ENCODE results near the gene LMAN1L. TPM values are rescaled to one million over a fixed set of nuclear protein-coding genes. Genes with fewer than 3 reads are reported as not detected.

Gene LMAN1L
- polyA plus RNA-seq, 1 donor (not counting 4 experiments of a cell fraction or from before 2014, with no cell fraction given), result not detected

DNA sequence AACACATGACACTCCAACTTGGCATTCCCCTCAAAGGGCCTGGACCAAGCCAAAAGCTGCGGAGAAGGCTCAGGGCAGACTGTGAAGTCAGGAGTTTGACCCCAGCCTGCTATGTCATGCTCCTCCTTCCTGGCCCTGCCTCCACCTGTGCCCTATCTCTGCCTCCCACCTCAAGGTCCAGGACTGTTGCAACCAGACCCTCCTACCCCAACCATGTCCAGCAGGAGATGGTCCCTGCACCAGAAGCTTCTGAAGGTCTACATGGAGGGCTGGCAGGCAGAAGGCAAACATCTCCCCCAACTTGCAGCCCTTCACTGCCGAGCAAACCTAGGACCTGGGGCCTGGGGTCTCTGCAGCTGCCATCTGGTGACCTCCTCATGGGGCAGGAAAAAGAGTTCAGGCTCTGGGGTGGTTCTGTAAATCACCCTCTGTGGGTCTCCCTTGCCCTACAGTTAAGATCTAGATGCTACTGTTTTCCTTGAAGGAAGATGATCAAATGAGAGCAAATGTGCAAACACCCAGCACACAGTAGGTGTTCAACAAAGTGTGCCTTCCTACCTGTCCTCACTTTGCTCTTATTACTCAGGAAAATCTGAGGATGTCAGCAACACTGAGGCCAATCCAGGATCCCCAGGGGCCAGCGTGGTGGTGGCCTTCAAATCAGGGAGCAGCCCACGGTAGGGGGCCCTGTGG is 42.3 kb upstream of the LMAN1L start:
- no peaks in the 10 kb centered on the region for H4K20me1 ChIP-seq (ENCODE audit: control insufficient read depth, extremely low read depth, insufficient read depth, low read length)
- dilution Hi-C loops (cut with MboI; ENCODE audit: extremely low pct_ligation_motif_present, low sequenced_read_pairs), result loop anchor here (10.0 kb wide), 1 partner anchor 126 kb away; no protein-coding TSS in a partner anchor
- H3K27ac ChIP-seq (ENCODE audit: control insufficient read depth, insufficient read depth, low read length), result no peak overlapping the region
- H3K36me3 ChIP-seq (ENCODE audit: control insufficient read depth in 2 of 2, extremely low read depth in 1 of 2, insufficient read depth in 2 of 2, low read length in 2 of 2), result no peaks in the 10 kb centered on the region
- peaks cover 7% of the 10 kb centered on the region for H3K4me1 ChIP-seq (ENCODE audit: control insufficient read depth, extremely low read depth, insufficient read depth, low read length)
- no peak overlapping the region for H3K9ac ChIP-seq (ENCODE audit: control insufficient read depth, extremely low read depth, insufficient read depth, low read length)
- H3K27me3 ChIP-seq (ENCODE audit: control insufficient read depth, extremely low read depth, insufficient read depth, low read length), result peaks cover 14% of the 10 kb centered on the region
- no peaks in the 10 kb centered on the region for H3K9me1 ChIP-seq (ENCODE audit: control insufficient read depth, extremely low read depth, insufficient read depth, low read length)
- TF ChIP-seq EZH2 (IDR thresholded peaks at IDR 0.05; ENCODE audit: low read length), result no peak
- TF ChIP-seq, protein P1, sequence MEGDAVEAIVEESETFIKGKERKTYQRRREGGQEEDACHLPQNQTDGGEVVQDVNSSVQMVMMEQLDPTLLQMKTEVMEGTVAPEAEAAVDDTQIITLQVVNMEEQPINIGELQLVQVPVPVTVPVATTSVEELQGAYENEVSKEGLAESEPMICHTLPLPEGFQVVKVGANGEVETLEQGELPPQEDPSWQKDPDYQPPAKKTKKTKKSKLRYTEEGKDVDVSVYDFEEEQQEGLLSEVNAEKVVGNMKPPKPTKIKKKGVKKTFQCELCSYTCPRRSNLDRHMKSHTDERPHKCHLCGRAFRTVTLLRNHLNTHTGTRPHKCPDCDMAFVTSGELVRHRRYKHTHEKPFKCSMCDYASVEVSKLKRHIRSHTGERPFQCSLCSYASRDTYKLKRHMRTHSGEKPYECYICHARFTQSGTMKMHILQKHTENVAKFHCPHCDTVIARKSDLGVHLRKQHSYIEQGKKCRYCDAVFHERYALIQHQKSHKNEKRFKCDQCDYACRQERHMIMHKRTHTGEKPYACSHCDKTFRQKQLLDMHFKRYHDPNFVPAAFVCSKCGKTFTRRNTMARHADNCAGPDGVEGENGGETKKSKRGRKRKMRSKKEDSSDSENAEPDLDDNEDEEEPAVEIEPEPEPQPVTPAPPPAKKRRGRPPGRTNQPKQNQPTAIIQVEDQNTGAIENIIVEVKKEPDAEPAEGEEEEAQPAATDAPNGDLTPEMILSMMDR (optimal IDR thresholded peaks at IDR 0.05 in 1 of 3, IDR thresholded peaks at IDR 0.05 in 1 of 3, conservative IDR thresholded peaks at IDR 0.05 in 1 of 3; ENCODE audit: extremely low read depth in 1 of 3, insufficient read depth in 2 of 3, low read length in 3 of 3), result no peak
- no peak overlapping the region for H2AFZ ChIP-seq (ENCODE audit: control insufficient read depth, low read length)
- H3K4me3 ChIP-seq (ENCODE audit: control insufficient read depth in 2 of 3, extremely low read depth in 1 of 3, insufficient read depth in 2 of 3, low read depth in 1 of 3, low read length in 3 of 3), result no peak overlapping the region
- DNase-seq (ENCODE audit: low read depth, low spot score), result no peak
- no peaks in the 10 kb centered on the region for H3K79me2 ChIP-seq (ENCODE audit: control insufficient read depth, insufficient read depth, low read length)
- H3K9me3 ChIP-seq (ENCODE audit: control insufficient read depth, low read depth, low read length), result no peaks in the 10 kb centered on the region
- FAIRE-seq, result no peak
- H3K4me2 ChIP-seq (ENCODE audit: control insufficient read depth, extremely low read depth, insufficient read depth, low read depth, low read length), result no peak overlapping the region

DNA sequence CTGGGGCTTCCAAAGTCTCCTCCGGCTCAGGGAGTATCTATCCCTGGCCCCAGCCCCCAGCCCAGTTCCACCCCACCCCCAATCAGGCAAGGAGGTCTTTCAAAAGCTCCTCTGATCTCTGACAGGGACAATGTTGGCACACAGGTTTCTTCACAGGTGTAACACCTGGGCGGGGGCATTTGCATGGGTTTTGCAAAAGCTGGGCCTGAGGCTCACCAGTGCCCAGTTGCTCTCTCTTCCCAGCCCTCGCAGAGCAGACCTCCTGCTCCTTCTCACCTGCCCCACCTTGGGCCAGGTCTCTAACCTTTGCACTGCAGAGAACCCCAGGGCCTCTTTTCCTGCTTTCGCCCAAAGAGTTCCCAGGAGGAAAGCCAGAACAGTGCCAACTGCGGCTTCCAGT is 39.3 kb upstream of the LMAN1L start:
- Histone ChIP-seq H3K9ac (ENCODE audit: control insufficient read depth, extremely low read depth, insufficient read depth, low read length) (no peak overlapping the region), H3K27ac (ENCODE audit: control insufficient read depth, insufficient read depth, low read length) (no peak overlapping the region), H3K4me2 (ENCODE audit: control insufficient read depth, extremely low read depth, insufficient read depth, low read depth, low read length) (no peak overlapping the region)

More for the DNA sequence above, 39.3 kb upstream of the LMAN1L start:
- DNase-seq (ENCODE audit: low read depth, low spot score) (no peak), FAIRE-seq (no peak)
- peaks cover 14% of the 10 kb centered on the region for H3K27me3 ChIP-seq (ENCODE audit: control insufficient read depth, extremely low read depth, insufficient read depth, low read length)
- no peak overlapping the region for H3K4me3 ChIP-seq (ENCODE audit: control insufficient read depth in 2 of 3, extremely low read depth in 1 of 3, insufficient read depth in 2 of 3, low read depth in 1 of 3, low read length in 3 of 3)
- H3K9me3 ChIP-seq (ENCODE audit: control insufficient read depth, low read depth, low read length), result no peaks in the 10 kb centered on the region
- peaks cover 7% of the 10 kb centered on the region for H3K4me1 ChIP-seq (ENCODE audit: control insufficient read depth, extremely low read depth, insufficient read depth, low read length)
- TF ChIP-seq, protein P1 (optimal IDR thresholded peaks at IDR 0.05 in 1 of 3, IDR thresholded peaks at IDR 0.05 in 1 of 3, conservative IDR thresholded peaks at IDR 0.05 in 1 of 3; ENCODE audit: extremely low read depth in 1 of 3, insufficient read depth in 2 of 3, low read length in 3 of 3), result no peak
- no peak for TF ChIP-seq EZH2 (IDR thresholded peaks at IDR 0.05; ENCODE audit: low read length)
- no peaks in the 10 kb centered on the region for H3K36me3 ChIP-seq (ENCODE audit: control insufficient read depth in 2 of 2, extremely low read depth in 1 of 2, insufficient read depth in 2 of 2, low read length in 2 of 2)
- dilution Hi-C loops (cut with MboI; ENCODE audit: extremely low pct_ligation_motif_present, low sequenced_read_pairs), result loop anchor here (10.0 kb wide), 1 partner anchor 129 kb away; no protein-coding TSS in a partner anchor
- H3K9me1 ChIP-seq (ENCODE audit: control insufficient read depth, extremely low read depth, insufficient read depth, low read length), result no peaks in the 10 kb centered on the region
- no peaks in the 10 kb centered on the region for H4K20me1 ChIP-seq (ENCODE audit: control insufficient read depth, extremely low read depth, insufficient read depth, low read length)
- peak overlapping the region; percentile 37 for H2AFZ ChIP-seq (ENCODE audit: control insufficient read depth, low read length)
- H3K79me2 ChIP-seq (ENCODE audit: control insufficient read depth, insufficient read depth, low read length), result no peaks in the 10 kb centered on the region
